NCI-H2107 (cell line): ENCODE measurements around the gene CEP350.
"Not testable (repeated sequence)": the region's sequence is repeated elsewhere in the genome, so short reads cannot be mapped to it uniquely, and the experiment has no call there.

Experiments used
- DNase-seq: peaks from one replicate; lab custom pipeline; 2025; lab: John Stamatoyannopoulos, UW

CEP350 gene

GRCh38 chr1:179984942-179985341 lies 30.3 kb downstream of the CEP350 start:
- no peak for DNase-seq

- no peak for DNase-seq
Measured at GRCh38 chr1:179990847-179991246, 36.2 kb downstream of the CEP350 start.

DNA sequence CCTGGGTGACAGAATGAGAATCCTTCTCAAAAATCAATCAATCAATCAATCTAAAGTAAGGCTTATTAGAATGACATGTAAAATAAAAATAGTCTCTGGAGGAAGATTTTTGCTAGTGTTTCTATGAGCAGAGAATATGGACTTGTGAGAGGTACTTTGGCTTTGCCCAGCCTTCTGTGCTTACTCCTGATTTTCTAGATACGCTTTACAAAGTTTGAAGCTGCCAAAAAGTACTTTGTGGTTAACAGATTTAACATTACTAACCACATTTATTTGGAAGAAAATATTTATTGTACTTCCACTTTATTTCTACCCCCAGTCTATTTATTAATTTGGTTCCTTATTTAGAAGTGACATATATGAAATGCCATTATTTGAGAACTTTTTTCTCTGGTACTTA lies 41.0 kb downstream of the CEP350 start:
- no peak for DNase-seq

DNA sequence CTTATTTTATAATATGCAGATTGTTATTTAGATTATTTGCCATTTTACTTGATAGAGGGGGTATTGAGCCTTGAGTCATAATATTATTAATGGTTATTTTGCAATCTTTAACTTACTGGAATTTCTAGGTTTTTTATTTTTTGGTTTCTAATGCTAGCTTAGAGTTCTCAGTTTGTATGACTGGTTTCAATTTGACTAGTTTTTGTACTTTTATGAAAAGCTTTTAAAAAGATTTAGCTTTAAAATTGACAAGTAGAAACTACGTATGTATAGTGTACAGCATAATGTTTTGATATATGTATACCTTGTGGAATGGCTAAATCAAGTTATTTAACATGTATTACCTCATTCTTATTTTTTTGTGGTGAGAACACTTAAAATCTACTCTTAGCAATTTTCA lies 41.5 kb downstream of the CEP350 start:
- DNase-seq, result no peak

DNA sequence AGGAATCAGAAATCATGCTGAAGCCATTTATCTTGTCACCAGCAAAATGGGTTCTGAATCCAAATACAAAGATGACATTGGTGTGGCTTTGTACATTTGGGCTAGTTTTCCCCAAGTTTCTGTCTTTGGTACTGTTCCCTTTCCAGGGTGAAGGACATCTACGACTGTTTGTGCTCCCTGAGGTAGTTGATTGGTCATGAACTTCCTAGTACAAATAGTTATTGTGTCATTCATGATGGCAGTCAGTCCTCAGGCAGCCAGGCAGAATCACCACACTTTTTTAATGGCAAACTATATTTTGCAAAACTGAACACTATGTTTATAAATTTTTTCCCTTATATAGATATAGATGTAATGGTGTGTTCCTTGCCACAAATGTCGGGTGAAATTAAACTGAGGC lies 46.0 kb downstream of the CEP350 start:
- no peak for DNase-seq

DNA sequence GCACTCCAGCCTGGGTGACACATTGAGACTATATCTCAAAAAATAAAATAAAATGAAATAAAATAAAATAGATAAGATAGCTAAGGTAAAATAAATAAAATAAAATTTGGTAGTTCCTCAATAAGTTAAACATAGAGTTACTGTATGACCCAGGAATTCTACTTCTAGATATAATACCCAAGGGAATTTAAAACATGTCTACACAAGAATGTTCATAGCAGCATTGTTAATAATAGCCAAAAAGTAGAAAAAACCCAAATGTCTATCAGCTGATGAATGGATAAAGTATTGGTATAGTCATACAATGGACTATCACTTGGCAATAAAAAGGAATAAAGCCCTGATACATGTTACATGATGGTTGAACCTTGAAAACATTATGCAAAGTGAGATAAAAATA lies 47.8 kb downstream of the CEP350 start:
- DNase-seq, result no peak

DNA sequence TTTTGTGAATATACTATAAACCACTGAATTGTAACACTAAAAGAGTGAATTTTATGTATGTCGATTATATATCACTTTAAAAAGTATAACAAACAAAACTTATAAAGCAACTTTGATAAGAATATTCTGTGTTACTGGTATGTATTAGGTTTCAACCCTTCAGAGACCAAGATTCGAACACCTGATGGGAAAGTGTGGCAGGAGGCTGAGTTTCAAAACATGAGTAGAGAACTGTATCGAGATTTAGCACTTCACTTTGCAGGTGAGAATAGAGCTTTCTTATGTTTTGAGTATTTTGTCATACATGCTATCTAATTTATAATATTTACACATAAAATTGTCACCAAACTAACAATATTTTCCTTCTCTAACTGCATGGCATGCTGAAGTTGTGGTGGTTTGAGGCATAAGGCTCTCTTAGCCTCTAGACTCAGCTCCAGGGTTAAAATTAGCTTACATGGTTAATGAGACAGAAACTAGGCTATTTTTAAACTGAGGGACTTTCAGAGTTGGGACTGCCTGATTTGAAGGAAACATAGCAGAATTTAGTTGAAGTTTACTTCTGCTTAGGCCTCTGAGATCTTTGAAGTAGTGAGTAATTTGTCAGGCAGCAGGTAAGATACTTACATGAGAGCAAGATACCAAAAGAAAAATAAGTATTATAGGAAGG lies 48.6 kb downstream of the CEP350 start:
- DNase-seq, result no peak

GRCh38 chr1:180006762-180007161 lies 52.2 kb downstream of the CEP350 start:
- DNase-seq, result not testable (repeated sequence)

DNA sequence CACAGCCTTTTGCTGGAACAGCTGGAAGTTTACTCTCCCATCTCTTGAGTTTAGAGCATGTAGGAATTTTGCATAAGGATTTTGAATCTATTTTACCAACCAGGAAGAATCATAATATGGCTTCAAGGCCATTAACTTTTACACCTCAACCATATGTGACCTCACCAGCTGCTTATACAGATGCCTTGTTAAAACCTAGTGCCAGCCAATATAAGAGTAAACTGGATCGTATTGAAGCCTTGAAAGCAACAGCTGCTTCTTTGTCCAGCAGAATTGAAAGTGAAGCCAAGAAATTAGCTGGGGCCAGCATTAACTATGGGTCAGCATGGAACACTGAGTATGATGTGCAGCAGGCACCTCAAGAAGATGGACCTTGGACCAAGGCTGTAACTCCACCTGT lies 65.4 kb downstream of the CEP350 start:
- no peak for DNase-seq

DNA sequence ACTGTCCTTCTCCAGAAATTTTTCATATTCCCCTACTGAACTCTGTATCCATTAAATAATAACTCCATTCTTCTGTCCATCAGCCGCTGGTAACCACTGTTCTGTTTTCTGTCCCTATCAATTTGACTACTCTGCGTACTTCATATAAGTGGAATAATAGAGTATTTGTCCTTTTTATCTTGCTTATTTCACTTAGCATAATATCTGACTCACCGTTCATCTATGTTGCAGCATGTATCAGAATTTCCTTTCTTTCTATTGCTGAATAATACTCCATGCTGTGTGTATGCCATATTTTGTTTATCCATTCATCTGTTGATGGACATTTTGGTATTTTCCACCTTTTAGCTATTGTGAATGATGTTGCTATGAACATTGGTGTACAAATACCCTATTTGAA lies 71.9 kb downstream of the CEP350 start:
- DNase-seq, result no peak

DNA sequence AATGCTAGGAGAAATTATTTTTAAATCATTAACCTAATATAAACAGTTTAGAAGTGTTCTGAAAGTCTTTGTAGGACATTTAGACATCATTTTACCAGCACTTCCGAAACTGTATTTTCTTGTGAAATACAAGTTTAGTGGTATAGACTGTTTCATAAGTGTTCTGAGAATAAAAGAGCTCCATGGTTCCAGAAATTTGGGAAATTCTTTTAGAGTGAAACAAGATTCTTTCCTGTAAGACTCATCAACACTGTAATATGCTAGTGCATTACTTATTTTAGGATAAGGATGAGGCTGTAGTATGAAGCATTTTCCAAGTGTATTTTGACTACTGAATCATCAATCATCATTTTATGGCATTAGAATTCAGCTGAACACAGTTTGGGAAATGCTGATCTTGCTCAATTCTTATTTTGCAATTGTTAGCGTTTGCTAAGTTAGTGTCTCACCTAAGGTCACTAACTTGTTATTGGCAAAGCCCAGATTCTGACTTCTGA lies 73.4 kb downstream of the CEP350 start:
- no peak for DNase-seq

- no peak for DNase-seq
Measured at GRCh38 chr1:180028864-180029263, 74.3 kb downstream of the CEP350 start.

DNA sequence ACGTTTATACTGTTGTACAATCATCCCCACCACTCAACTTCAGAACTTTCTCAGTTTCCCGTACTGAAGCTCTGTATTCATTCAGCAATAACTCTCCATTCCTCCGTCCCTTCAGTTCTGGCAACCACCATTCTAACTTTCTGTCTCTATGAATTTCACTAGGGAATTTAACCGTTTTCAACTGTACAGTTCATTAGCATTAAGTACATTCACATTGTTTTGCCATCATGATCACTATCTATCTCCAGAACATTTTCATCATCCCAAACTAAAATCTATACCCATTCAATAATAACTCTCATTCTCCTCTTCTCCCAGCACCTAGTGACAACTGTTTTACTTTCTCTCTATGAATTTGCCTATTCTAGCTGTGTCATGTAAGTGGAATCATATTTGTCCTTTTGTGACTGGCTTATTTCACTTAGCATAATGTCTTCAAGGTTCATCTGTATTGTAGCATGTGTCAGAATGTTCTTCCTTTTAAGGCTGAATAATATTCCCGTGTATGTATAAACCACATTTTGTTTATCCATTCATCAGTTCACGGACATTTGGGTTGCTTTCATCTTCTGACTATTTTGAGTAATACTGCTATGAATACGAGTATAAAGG lies 75.0 kb downstream of the CEP350 start:
- DNase-seq, result no peak

GRCh38 chr1:180031664-180032063 lies 77.1 kb downstream of the CEP350 start:
- no peak for DNase-seq

GRCh38 chr1:180033390-180033789 lies 78.8 kb downstream of the CEP350 start:
- DNase-seq, result no peak

DNA sequence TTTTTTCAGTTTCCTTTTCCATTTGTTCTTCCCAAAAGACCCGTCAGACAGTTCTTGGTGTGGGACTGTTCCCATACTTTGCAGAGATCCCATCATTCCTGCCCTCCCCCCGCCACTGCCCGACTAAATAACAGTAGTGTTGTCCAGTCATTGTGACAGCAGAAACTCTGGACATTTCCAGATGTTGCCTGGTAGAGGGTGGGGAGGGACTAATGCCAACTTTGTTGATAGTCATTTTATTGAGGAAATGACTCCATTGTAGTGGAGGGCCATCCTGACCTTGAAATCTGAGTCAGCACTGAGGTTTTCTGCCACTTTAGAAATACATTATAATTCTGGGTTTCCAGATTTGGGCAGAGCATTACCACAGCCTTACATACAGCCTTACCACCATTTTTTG lies 85.4 kb downstream of the CEP350 start:
- no peak for DNase-seq

DNA sequence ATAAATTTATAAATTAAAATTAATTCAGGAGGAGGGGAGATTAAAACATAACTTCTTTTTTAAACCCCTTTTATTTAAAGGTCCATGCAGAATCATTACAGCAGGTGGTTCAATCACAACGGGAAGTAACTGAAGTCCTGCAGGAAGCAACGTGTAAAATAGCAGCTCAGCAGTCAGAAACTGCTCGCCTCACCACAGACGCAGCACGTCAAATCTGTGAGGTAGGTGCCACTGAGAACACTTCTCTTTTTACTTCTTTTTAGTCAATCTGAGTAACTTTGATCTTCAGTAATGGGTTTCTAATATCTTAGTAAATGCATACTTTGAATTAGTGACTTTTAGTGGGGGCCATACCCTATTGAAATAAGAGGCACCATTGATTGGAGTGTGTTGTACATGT lies 87.0 kb downstream of the CEP350 start:
- DNase-seq, result no peak

DNA sequence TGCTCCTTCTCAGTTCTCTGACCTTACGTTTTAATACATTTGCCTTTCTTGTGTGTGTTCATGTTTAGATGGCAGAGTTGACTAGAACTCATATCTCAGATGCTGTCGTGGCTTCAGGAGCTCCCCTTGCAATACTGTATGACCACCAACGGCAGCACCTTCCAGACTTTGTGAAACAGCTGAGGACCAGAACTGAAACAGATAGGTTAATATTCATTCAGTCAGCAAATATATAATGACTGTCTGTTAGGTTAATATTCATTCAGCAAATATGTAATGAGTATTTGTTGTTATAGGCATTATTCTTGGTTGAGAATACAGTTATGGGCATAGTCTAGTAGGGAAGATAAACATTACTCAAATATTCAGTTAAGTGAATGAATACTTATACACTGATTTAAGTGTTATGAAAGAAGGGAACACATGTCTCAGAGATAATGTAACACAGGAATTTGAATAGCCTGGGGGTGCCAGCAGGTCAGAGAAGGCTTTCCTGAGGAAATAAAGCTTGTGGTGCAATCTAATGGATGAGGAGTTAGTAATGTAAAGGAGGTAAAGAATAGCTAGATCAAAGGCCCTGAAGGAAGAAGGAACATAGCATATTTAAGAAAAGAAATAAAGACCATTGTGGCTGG lies 88.5 kb downstream of the CEP350 start:
- DNase-seq, result no peak

DNA sequence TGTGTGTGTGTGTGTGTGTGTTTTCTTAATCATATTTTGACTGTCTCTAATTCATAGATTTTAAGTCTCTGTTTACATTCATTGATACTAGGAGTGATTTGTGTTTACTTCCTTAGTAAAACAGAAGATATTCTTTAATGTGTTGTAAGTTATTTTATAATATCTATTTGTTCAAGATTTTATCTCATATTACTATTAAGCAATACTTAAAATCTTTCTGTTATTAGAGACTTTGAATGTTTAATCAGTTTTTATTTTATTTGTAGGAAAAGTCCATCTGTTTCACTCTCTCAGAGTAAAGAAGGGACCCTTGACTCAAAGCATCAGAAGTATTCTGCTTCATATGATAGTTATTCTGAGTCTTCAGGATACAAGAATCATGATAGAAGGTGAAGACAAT lies 89.2 kb downstream of the CEP350 start:
- no peak for DNase-seq

DNA sequence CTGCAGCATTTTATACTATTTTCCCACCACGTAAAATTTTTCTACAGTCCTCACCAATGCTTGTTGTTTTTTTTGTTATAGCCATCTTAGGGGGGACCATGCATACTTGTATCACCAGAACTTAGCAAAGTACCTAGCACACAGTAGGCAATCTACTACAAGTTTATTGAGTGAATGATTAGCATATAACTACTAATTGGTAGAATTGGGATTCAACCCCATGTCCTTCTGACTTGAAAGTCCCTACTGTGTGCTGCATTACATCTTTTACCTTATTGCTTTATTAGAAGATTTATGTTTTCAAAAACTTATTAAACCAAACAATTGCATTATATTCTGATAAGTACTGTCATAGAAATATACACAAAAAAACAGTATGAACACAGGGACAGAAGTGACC lies 92.1 kb downstream of the CEP350 start:
- no peak for DNase-seq

DNA sequence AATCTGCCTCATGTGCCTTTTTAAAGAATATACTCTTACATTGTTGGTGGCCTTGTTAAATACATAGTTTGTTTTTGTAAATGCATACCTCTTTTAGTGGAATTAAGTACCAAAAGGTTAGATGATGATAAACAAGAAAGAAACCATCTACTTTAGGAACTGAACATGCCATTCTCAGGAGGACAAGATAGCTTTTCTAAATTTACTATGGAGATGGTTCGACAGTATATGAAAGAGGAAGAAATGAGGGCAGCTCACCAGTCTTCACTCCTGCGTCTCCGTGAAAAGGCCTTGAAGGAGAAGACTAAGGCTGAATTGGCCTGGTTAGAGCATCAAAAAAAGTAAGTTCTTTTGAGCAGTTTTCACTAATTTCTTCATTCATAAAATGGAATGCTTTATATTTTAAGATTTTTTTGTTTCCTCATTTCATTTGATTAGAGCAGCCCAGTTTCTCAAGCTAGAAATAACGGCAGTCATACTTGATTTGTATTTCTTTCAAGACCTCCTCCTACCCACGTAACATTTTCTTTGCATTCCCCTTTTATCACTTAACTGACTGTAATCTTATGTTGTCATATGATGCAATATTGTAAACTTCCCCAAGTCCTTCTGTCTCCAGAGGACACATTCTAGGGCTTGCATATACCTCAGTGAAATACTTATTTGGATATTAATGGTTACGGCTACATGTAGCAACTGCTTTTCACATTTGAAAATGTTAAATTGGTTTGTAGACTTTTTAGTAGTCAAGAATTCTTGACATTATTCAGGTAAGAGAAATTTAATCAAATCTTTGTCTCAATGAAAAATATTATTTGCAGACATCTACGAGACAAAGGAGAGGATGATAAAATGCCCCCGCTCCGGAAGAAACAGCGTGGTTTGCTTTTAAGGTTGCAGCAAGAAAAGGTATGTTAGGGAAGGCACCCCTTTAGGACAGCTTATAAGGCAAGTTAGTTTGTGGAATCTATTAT lies 99.3 kb downstream of the CEP350 start:
- no peak for DNase-seq

DNA sequence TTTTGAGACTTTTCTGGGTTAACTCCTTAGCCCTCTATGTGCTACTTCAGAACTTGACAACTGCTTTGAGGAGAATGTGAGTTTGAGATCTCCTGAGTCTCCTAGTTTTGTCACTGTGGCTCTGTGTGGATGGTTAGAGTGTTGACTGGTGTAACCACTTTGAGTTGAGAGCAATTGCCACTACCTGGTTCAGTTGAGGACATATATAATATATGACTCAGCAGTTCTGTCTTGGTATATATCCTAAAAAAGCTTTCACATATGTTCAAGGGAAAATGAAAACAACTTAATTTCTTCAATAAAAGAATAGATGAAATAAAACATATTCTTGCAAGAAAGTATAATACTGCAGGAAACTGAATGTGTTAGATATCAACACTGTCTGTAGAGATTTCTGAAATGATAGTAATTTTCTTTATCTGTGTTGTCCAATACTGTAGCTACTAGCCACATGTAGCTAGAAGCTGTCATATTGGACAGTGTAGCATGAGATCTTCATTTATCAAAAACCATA lies 103.3 kb downstream of the CEP350 start:
- DNase-seq, result no peak
